ENCODE data around the gene TGFBR3. TPM values are rescaled to one million over a fixed set of nuclear protein-coding genes. Genes with fewer than 3 reads are reported as not detected.

TGFBR3 gene
- total RNA-seq, 2 experiments from 2014 or later: 5.5 to 7.5 TPM

DNA sequence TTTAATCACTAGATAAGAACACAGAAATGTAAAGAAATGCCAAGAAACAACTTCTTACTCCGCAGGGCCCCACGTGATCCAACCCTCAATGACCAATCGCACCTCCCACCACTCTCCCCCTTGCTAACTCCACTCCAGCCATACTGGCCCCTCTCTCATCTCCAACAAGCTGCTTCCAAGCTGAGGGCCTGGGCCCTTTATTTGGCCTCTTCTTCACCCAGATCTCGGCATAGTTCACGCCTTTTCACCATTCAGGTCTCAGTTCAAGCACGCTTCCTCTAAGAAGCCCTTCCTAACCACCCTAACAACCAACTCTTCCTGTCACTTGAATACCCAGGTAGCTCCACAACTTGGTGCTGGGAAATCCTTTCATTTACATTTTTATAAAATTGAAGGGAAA lies 110.7 kb downstream of the TGFBR3 start:
- H3K4me1 Mint-ChIP-seq (ENCODE audit: low read depth): peaks cover 3% of the 10 kb centered on the region
- ChIA-PET POLR2A (interaction anchor here (1.0 kb wide), 1 partner anchor 14 kb away, joined by 3 read pairs; no protein-coding TSS in a partner anchor), CTCF (interaction anchor here (0.7 kb wide), 1 partner anchor 9 kb away, joined by 3 read pairs; no protein-coding TSS in a partner anchor)
- H3K4me3 Mint-ChIP-seq: no peak overlapping the region
- H3K27me3 Mint-ChIP-seq: no peaks in the 10 kb centered on the region
- no peaks in the 10 kb centered on the region for H3K9me3 Mint-ChIP-seq
- ATAC-seq: no peak
- intact Hi-C loops (cut with micrococcal nuclease): no loop called here
- no peak for DNase-seq
- H3K36me3 Mint-ChIP-seq (ENCODE audit: low read depth): peaks cover 4% of the 10 kb centered on the region
- TF ChIP-seq, protein P1, sequence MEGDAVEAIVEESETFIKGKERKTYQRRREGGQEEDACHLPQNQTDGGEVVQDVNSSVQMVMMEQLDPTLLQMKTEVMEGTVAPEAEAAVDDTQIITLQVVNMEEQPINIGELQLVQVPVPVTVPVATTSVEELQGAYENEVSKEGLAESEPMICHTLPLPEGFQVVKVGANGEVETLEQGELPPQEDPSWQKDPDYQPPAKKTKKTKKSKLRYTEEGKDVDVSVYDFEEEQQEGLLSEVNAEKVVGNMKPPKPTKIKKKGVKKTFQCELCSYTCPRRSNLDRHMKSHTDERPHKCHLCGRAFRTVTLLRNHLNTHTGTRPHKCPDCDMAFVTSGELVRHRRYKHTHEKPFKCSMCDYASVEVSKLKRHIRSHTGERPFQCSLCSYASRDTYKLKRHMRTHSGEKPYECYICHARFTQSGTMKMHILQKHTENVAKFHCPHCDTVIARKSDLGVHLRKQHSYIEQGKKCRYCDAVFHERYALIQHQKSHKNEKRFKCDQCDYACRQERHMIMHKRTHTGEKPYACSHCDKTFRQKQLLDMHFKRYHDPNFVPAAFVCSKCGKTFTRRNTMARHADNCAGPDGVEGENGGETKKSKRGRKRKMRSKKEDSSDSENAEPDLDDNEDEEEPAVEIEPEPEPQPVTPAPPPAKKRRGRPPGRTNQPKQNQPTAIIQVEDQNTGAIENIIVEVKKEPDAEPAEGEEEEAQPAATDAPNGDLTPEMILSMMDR (IDR thresholded peaks at IDR 0.05): no peak
- H3K27ac Mint-ChIP-seq: no peak overlapping the region

GRCh38 chr1:91774520-91775203 lies 111.3 kb downstream of the TGFBR3 start:
- peaks cover 2% of the 10 kb centered on the region for H3K4me1 Mint-ChIP-seq (ENCODE audit: low read depth)
- ATAC-seq: no peak
- intact Hi-C loops (cut with micrococcal nuclease): no loop called here
- peaks cover 4% of the 10 kb centered on the region for H3K36me3 Mint-ChIP-seq (ENCODE audit: low read depth)
- no peak overlapping the region for H3K4me3 Mint-ChIP-seq
- no peak for DNase-seq
- TF ChIP-seq, protein P1 (IDR thresholded peaks at IDR 0.05): no peak
- no peak overlapping the region for H3K27ac Mint-ChIP-seq
- no peaks in the 10 kb centered on the region for H3K27me3 Mint-ChIP-seq
- ChIA-PET POLR2A (interaction anchor here (1.0 kb wide), 1 partner anchor 15 kb away, joined by 3 read pairs; no protein-coding TSS in a partner anchor), CTCF (interaction anchor here (0.7 kb wide), 1 partner anchor 10 kb away, joined by 3 read pairs; no protein-coding TSS in a partner anchor)
- no peaks in the 10 kb centered on the region for H3K9me3 Mint-ChIP-seq

GRCh38 chr1:91771717-91772116 lies 114.2 kb downstream of the TGFBR3 start:
- POLR2A ChIA-PET: no interaction called here
- no peaks in the 10 kb centered on the region for H3K27me3 Mint-ChIP-seq
- intact Hi-C loops (cut with micrococcal nuclease): no loop called here
- no peak overlapping the region for H3K4me3 Mint-ChIP-seq
- H3K36me3 Mint-ChIP-seq (ENCODE audit: low read depth): peaks cover 4% of the 10 kb centered on the region
- CTCF ChIA-PET: interaction anchor here (1.6 kb wide), 1 partner anchor 19 kb away, joined by 3 read pairs; no protein-coding TSS in a partner anchor
- no peak for DNase-seq
- H3K4me1 Mint-ChIP-seq (ENCODE audit: low read depth): peaks cover 10% of the 10 kb centered on the region
- no peaks in the 10 kb centered on the region for H3K9me3 Mint-ChIP-seq
- ATAC-seq: no peak
- H3K27ac Mint-ChIP-seq: no peak overlapping the region
- TF ChIP-seq, protein P1 (IDR thresholded peaks at IDR 0.05): no peak

GRCh38 chr1:91770667-91771268 lies 115.2 kb downstream of the TGFBR3 start:
- Mint-ChIP-seq H3K36me3 (ENCODE audit: low read depth) (peaks cover 4% of the 10 kb centered on the region), H3K27ac (no peak overlapping the region), H3K9me3 (no peaks in the 10 kb centered on the region), H3K4me1 (ENCODE audit: low read depth) (peaks cover 10% of the 10 kb centered on the region), H3K27me3 (no peaks in the 10 kb centered on the region), H3K4me3 (no peak overlapping the region)
- ATAC-seq (no peak), DNase-seq (no peak)
- ChIA-PET CTCF (no interaction called here), POLR2A (interaction anchor here (0.6 to 1.0 kb wide), 2 partner anchors 12 to 418 kb away, joined by 3 read pairs; no protein-coding TSS in a partner anchor)
- intact Hi-C loops (cut with micrococcal nuclease): no loop called here
- TF ChIP-seq, protein P1 (IDR thresholded peaks at IDR 0.05): no peak

- no peak overlapping the region for H3K4me3 Mint-ChIP-seq
- ATAC-seq (no peak), DNase-seq (no peak)
- POLR2A ChIA-PET: interaction anchor here (1.0 kb wide), 1 partner anchor 35 kb away, joined by 4 read pairs; no protein-coding TSS in a partner anchor
- no peak overlapping the region for H3K27ac Mint-ChIP-seq
- H3K4me1 Mint-ChIP-seq (ENCODE audit: low read depth): peaks cover 10% of the 10 kb centered on the region
- TF ChIP-seq, protein P1 (IDR thresholded peaks at IDR 0.05): no peak
- H3K36me3 Mint-ChIP-seq (ENCODE audit: low read depth): peaks cover 4% of the 10 kb centered on the region
- CTCF ChIA-PET: no interaction called here
- intact Hi-C loops (cut with micrococcal nuclease): no loop called here
- no peaks in the 10 kb centered on the region for H3K9me3 Mint-ChIP-seq
- H3K27me3 Mint-ChIP-seq: no peaks in the 10 kb centered on the region
Observed at GRCh38 chr1:91769742-91770141, 116.2 kb downstream of the TGFBR3 start.

All from activated CD8-positive, alpha-beta T cell treated with anti-CD3 and anti-CD28 coated beads for 36 hours (primary cell).